Stimulated activated CD8-positive, alpha-beta memory T cell treated with anti-CD3 and anti-CD28 coated beads, Interleukin-15, amount 100 ng/mL, for 4 hours (primary cell): ENCODE measurements around the gene SPTBN5.

Experiments used
- DNase-seq, 2 donors: peaks; one replicate each; pipeline ENCODE4 v3.0.0-alpha.2; 2020; ENCODE audit warnings: low read depth in 2 of 2

Gene SPTBN5

GRCh38 chr15:41824062-41824745 lies 69.6 kb downstream of the SPTBN5 start:
- no peak for DNase-seq

DNA sequence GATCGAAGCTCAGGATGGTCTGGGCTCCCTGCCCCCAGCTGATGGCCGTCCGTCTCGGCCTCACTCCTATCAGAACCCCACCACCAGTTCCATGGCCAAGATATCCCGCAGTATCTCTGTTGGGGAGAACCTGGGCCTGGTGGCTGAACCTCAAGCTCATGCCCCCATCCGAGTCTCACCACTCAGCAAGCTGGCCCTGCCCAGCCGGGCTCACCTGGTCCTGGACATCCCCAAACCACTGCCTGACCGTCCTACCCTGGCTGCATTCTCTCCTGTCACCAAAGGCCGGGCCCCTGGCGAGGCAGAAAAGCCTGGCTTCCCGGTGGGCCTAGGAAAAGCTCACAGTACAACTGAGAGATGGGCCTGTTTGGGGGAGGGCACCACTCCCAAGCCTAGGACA lies 70.4 kb downstream of the SPTBN5 start:
- DNase-seq: no peak

- DNase-seq: no peak
Measured at GRCh38 chr15:41822957-41823356, 70.9 kb downstream of the SPTBN5 start.

GRCh38 chr15:41822471-41822870 lies 71.4 kb downstream of the SPTBN5 start:
- DNase-seq: no peak

GRCh38 chr15:41821831-41822230 lies 72.0 kb downstream of the SPTBN5 start:
- no peak for DNase-seq

- no peak for DNase-seq
Measured at GRCh38 chr15:41820791-41821423, 72.9 kb downstream of the SPTBN5 start.

GRCh38 chr15:41819455-41820050 lies 74.3 kb downstream of the SPTBN5 start:
- no peak for DNase-seq

DNA sequence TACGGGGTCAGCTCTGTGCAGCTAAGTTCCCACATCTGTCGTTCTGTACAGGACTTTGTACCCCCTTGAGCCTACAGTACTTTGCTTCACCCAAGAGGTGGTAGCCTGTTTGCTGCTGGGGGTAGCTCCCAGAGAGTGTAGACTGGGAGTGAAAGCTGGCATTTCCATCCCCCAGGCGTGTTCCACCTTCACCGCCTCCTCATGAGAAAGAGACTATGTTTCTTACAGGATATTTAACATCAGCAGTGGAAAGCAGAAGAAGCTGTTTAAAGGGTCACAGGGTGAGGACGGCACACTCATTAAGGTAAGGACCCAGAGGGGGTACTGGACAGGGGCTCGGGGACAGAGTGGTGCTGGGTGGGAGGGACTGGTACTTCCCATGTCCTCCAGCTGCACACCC lies 76.1 kb downstream of the SPTBN5 start:
- no peak for DNase-seq

GRCh38 chr15:41817327-41817726 lies 76.5 kb downstream of the SPTBN5 start:
- DNase-seq: no peak

DNA sequence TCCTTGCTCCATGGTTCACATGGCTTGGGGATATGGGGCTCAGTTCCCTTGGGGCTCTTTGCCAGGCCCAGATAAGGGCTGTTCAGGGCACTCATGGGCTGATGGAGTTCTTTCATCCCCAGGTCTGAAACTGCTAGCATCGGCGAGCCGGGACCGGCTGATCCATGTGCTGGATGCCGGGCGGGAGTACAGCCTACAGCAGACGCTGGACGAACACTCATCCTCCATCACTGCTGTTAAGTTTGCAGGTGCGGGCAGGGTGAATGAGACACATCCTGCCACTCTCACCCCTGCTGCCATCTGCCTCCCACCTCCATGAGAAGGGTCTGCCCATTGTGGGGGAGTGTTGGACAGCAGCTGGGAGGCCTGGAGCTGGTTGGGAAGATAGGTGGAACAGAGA lies 77.1 kb downstream of the SPTBN5 start:
- no peak for DNase-seq

DNA sequence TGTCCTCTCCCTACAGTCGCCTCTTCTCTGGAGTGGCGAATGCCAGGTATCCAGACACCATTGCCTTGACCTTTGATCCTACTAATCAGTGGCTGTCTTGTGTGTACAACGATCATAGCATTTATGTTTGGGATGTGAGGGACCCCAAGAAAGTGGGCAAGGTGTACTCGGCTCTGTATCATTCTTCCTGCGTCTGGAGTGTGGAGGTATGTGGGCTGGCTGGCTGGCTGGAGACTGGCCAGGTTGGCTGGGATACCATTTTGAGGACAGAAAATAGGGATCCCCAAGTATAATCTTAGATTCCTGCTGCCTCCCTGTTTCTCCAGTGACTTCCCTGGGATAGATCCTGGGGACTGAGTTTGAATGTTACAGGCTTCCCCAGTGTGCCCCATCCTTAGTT lies 79.3 kb downstream of the SPTBN5 start:
- no peak for DNase-seq

- no peak for DNase-seq
Measured at GRCh38 chr15:41813426-41813825, 80.4 kb downstream of the SPTBN5 start.

GRCh38 chr15:41812820-41813375 lies 81.0 kb downstream of the SPTBN5 start:
- DNase-seq: no peak

DNA sequence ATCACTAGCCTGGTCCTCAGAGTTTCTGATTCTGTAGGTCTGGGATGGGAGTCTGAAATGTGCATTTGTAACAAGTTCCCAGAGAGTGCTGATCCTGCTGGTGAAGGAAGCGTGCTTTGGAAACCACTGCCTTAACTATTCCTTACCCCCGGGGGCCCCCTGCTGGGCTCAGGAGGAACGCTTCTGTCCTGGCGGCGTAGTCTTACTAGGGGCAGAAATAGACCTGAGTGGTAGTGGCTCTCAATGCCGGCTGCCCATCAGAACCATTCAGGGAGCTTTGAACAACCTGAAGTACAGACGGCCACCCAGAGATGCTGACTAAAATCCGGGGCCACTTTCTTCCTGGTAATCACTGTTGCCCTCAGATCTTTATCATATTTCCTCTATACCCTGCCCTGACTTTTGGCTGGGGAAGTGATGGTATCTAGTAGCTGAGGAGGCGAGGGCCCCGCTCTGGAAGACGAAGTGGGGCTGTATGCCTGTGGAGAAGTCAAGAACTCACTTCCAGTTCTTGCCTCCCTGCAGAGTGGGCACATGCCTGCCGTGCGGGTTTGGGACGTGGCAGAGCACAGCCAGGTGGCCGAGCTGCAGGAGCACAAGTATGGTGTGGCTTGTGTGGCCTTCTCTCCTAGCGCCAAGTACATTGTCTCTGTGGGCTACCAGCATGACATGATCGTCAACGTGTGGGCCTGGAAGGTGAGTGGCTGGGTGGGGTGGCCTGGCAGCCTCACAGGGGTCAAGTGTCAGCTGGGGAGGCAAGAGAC lies 82.2 kb downstream of the SPTBN5 start:
- DNase-seq: peak; percentile 32 to 52

GRCh38 chr15:41810651-41811431 lies 83.0 kb downstream of the SPTBN5 start:
- DNase-seq: no peak

- DNase-seq: no peak
Measured at GRCh38 chr15:41809526-41810220, 84.2 kb downstream of the SPTBN5 start.

- DNase-seq: no peak
Measured at GRCh38 chr15:41809121-41809520, 84.7 kb downstream of the SPTBN5 start.

DNA sequence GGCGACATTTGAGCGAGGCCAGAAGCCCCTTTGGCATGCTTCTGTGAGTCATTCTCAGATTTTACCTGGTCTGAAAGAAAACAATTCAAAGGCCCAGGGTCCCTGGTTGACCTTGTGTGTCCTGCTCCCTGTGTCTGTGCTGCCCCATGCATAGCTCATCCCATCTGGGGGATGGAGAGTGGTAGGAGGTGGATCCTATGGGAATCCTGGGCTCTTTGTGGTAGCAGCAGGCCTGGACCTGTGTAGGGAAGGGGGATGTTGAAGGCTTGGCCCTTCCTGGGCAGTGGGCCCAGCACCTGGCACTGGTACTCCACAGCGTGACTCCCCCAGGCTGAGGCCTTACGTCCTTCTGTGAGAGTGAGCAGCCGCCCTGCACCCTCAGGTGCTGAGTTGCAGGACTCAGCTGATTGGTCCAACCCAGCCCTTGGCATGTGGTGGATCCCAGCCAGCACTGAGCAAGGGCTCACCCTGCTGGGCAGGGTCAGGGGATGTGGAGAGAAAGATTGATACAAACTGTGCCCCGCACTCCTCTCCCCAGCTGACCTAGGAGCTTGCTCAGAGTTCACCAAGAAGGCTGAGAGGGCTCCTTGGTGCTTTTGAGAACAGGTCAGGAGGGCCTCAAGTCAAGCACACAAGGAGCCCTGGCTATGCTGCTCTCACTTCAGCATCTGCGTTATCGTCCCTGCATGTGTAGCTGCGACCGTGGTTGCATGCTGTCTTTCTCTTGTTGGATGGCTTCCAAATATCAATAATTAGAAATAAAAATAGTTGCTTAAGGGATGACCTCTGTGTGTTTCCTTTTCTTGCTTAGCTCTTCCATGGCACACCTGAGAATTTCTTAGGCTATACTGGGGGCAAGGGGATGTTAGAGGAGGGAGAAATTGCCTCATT lies 87.3 kb downstream of the SPTBN5 start:
- no peak for DNase-seq

DNA sequence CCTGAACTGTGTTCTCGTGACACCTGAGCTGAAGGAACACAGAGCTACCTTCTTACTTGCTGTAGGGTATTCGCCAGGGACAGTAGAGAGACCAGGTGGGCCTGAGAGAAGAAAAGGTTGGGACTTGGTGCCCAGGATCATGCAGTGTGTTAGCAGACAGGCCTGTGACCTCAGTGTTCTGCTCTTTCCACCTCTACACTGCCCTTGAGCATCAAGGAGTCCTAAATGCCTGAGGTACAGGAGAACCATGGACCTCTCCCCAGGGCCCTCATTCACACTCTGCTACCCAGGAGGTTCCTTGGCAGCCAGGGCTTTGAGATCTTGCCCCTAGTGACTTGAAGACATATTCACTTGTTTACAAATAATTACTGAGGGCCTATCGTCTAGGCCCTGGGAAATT lies 88.1 kb downstream of the SPTBN5 start:
- DNase-seq: no peak
